Right lobe of liver (tissue), 4 donors: ENCODE measurements around the gene MAP4K4.

Source experiments
- CTCF ChIP-seq, 4 donors: fragments of 200-600 bp in 3 of 4; fragments of 450-650 bp in 1 of 4; IDR thresholded peaks; one replicate each; pipeline versions ENCODE4 v1.5.1 to v1.8.0; 2016 to 2022; ENCODE audit warnings: antibody characterized with exemption in 4 of 4, mild to moderate bottlenecking in 2 of 4
- POLR2A ChIP-seq: fragments of 450-650 bp; IDR thresholded peaks from one replicate; pipeline ENCODE4 v1.6.1; 2017; ENCODE audit warnings: antibody characterized with exemption, mild to moderate bottlenecking
- donor health status: DM: no; HTN: no; CAD: no.
- donor health status: DM: no; HTN: no; CAD: no.
- donor health status: DM: no; HTN: yes; CAD: no.

- TF ChIP-seq CTCF (IDR thresholded peaks at IDR 0.05): no peak
- no peak for TF ChIP-seq POLR2A
Measured at GRCh38 chr2:101781326-101781725, 83.8 kb downstream of the MAP4K4 start.
